ENCODE data around the gene THOP1.
A peak's percentile ranks its signal among the peaks of the same experiment; 100 is the strongest.
"Not testable (repeated sequence)": the region's sequence is repeated elsewhere in the genome, so short reads cannot be mapped to it uniquely, and the experiment has no call there.

The THOP1 gene

GRCh38 chr19:2817237-2817829, 32.0 kb downstream of the THOP1 start:
- not testable (repeated sequence) for DNase-seq

GRCh38 chr19:2819540-2820111, 34.3 kb downstream of the THOP1 start, which contains the start of gene ZNF554:
ZNF554 (plus strand) TSS chr19:2819868; CDS start chr19:2820072, 204 bp downstream.
- peak; percentile 99 for DNase-seq

GRCh38 chr19:2820112-2820702, 34.9 kb downstream of the THOP1 start:
- peak; percentile 54 for DNase-seq

- DNase-seq: no peak
Measured at GRCh38 chr19:2822846-2823245, 37.5 kb downstream of the THOP1 start.

- no peak for DNase-seq
Measured at GRCh38 chr19:2823646-2824045, 38.3 kb downstream of the THOP1 start.

GRCh38 chr19:2824129-2824528, 38.8 kb downstream of the THOP1 start:
- no peak for DNase-seq

GRCh38 chr19:2827022-2827421, 41.7 kb downstream of the THOP1 start:
- DNase-seq: no peak

GRCh38 chr19:2827840-2828489, 42.7 kb downstream of the THOP1 start:
- peak; percentile 20 for DNase-seq

GRCh38 chr19:2834294-2834871, 49.1 kb downstream of the THOP1 start:
- no peak for DNase-seq

- no peak for DNase-seq
Measured at GRCh38 chr19:2837430-2837829, 52.1 kb downstream of the THOP1 start.

GRCh38 chr19:2840794-2841791, 55.8 kb downstream of the THOP1 start, which contains the start of gene ZNF555:
ZNF555 (plus strand) TSS chr19:2841475; CDS start chr19:2841573, 98 bp downstream.
- peak; percentile 100 for DNase-seq

GRCh38 chr19:2841855-2842574, 56.7 kb downstream of the THOP1 start:
- peak; percentile 36 for DNase-seq

GRCh38 chr19:2845107-2845506, 59.8 kb downstream of the THOP1 start:
- no peak for DNase-seq

GRCh38 chr19:2846180-2846894, 61.0 kb downstream of the THOP1 start:
- DNase-seq: no peak

- DNase-seq: no peak
Measured at GRCh38 chr19:2847507-2847906, 62.2 kb downstream of the THOP1 start.

GRCh38 chr19:2848616-2849015, 63.3 kb downstream of the THOP1 start:
- no peak for DNase-seq

GRCh38 chr19:2850256-2850925, 65.1 kb downstream of the THOP1 start:
- no peak for DNase-seq

GRCh38 chr19:2852598-2852997, 67.3 kb downstream of the THOP1 start:
- DNase-seq: no peak

GRCh38 chr19:2853015-2853606, 67.8 kb downstream of the THOP1 start:
- DNase-seq: no peak

- no peak for DNase-seq
Measured at GRCh38 chr19:2854849-2855248, 69.5 kb downstream of the THOP1 start.

Measured in hematopoietic multipotent progenitor cell treated with erythropoietin and hydrocortisone succinate and interleukin-3 and kit ligand, for 4 days (in vitro differentiated cells).